Neuronal stem cell (in vitro differentiated cells): Measurements from ENCODE around the gene SLC2A4.

ENCODE experiments used
- DNase-seq: peaks from one replicate; pipeline ENCODE4 v3.0.0-alpha.2; 2013; ENCODE audit warnings: low spot score
- H2AFZ ChIP-seq: one replicate; pipeline ENCODE4 v1.6.1; 2013; ENCODE audit warnings: mild to moderate bottlenecking, low read length, inconsistent platforms
- H2AK5ac ChIP-seq: 2 replicates; pipeline ENCODE4 v1.6.1; 2013; ENCODE audit warnings: low read depth, mild to moderate bottlenecking, inconsistent platforms, low read length, moderate library complexity, mixed read lengths
- H2BK120ac ChIP-seq: 2 replicates; pipeline ENCODE4 v1.6.1; 2013; ENCODE audit warnings: low read depth, mild to moderate bottlenecking, inconsistent platforms, low read length, moderate library complexity, mixed read lengths
- H2BK12ac ChIP-seq: one replicate; pipeline ENCODE4 v1.6.1; 2013; ENCODE audit warnings: low read length, inconsistent platforms
- H2BK15ac ChIP-seq: 2 replicates; pipeline ENCODE4 v1.6.1; 2013; ENCODE audit warnings: mild to moderate bottlenecking, low read length, inconsistent platforms, mixed read lengths
- H2BK5ac ChIP-seq: one replicate; pipeline ENCODE4 v1.6.1; 2013; ENCODE audit warnings: inconsistent platforms, mild to moderate bottlenecking, low read length, moderate library complexity
- H3K14ac ChIP-seq: one replicate; pipeline ENCODE4 v1.6.1; 2013; ENCODE audit warnings: low read length, inconsistent platforms
- H3K18ac ChIP-seq: 2 replicates; pipeline ENCODE4 v1.6.1; 2013; ENCODE audit warnings: low read length, inconsistent platforms
- H3K23ac ChIP-seq: 2 replicates; pipeline ENCODE4 v1.6.1; 2013; ENCODE audit warnings: low read depth, mild to moderate bottlenecking, mixed read lengths, low read length, inconsistent platforms; ENCODE audit not compliant: poor library complexity
- H3K27ac ChIP-seq: replicated peaks from 3 replicates; pipeline ENCODE4 v1.5.1; 2013; ENCODE audit warnings: low read length, inconsistent platforms
- H3K27me3 ChIP-seq, 3 experiments: 2 replicates each; pipeline ENCODE4 v1.6.1; 2013; ENCODE audit warnings: low read length in 3 of 3, mild to moderate bottlenecking in 2 of 3, inconsistent platforms in 1 of 3, low read depth in 1 of 3, mixed read lengths in 1 of 3, moderate library complexity in 1 of 3; ENCODE audit not compliant: control insufficient read depth in 3 of 3, insufficient read depth in 3 of 3
- H3K36me3 ChIP-seq, 2 donors: replicated peaks in 1 of 2; 2 replicates each; pipeline ENCODE4 v1.6.1; 2013; ENCODE audit warnings: low read length in 2 of 2; ENCODE audit not compliant: control insufficient read depth in 2 of 2, insufficient read depth in 2 of 2
- H3K4ac ChIP-seq: 2 replicates; pipeline ENCODE4 v1.6.1; 2013; ENCODE audit warnings: inconsistent platforms, mild to moderate bottlenecking, low read length, moderate library complexity
- H3K4me1 ChIP-seq, 2 donors: 1 replicate in 1 of 2; 2 replicates in 1 of 2; pipeline ENCODE4 v1.6.1; 2013; ENCODE audit warnings: low read length in 2 of 2, low read depth in 1 of 2; ENCODE audit not compliant: control insufficient read depth in 2 of 2, insufficient read depth in 1 of 2
- H3K4me2 ChIP-seq: one replicate; pipeline ENCODE4 v1.6.1; 2013; ENCODE audit warnings: mild to moderate bottlenecking, low read length, inconsistent platforms; ENCODE audit not compliant: insufficient read depth, poor library complexity, severe bottlenecking
- H3K4me3 ChIP-seq, 2 donors: 2 replicates each; pipeline ENCODE4 v1.5.1; 2013; ENCODE audit warnings: low read length in 2 of 2, mild to moderate bottlenecking in 2 of 2, inconsistent platforms in 1 of 2, moderate library complexity in 1 of 2
- H3K79me1 ChIP-seq: one replicate; pipeline ENCODE4 v1.6.1; 2013; ENCODE audit warnings: low read depth, mild to moderate bottlenecking, inconsistent platforms, low read length, moderate library complexity
- H3K9ac ChIP-seq: one replicate; pipeline ENCODE4 v1.6.1; 2013; ENCODE audit warnings: mild to moderate bottlenecking, low read depth, low read length, inconsistent platforms; ENCODE audit not compliant: poor library complexity
- H3K9me3 ChIP-seq, 2 donors: replicated peaks in 1 of 2; 2 replicates each; pipeline versions ENCODE3 to v1.6.1; 2013; ENCODE audit warnings: low read length in 2 of 2, mild to moderate bottlenecking in 2 of 2, inconsistent platforms in 1 of 2, low read depth in 1 of 2, mixed read lengths in 1 of 2, moderate library complexity in 1 of 2; ENCODE audit not compliant: control insufficient read depth in 2 of 2, insufficient read depth in 1 of 2
- H4K8ac ChIP-seq: one replicate; pipeline ENCODE4 v1.6.1; 2013; ENCODE audit warnings: low read depth, mild to moderate bottlenecking, inconsistent platforms, low read length, moderate library complexity
- H4K91ac ChIP-seq: one replicate; pipeline ENCODE4 v1.6.1; 2013; ENCODE audit warnings: low read length, low read depth, mild to moderate bottlenecking, inconsistent platforms; ENCODE audit not compliant: poor library complexity
- WGBS, 2 donors: extraction: QIAGEN DNeasy Blood & Tissue Kit; methylation state at CpG; one replicate each; pipeline ENCODE4 v1.1.7; 2013; ENCODE audit warnings: missing lambda C conversion rate in 2 of 2, mixed read lengths in 1 of 2; ENCODE audit not compliant: insufficient read length in 2 of 2, insufficient replicate concordance in 1 of 2; ENCODE audit errors: extremely low coverage in 2 of 2; 5-methylcytosine and 5-hydroxymethylcytosine counted together

Gene SLC2A4

GRCh38 chr17:7279448-7279847 is 2.1 kb upstream of the SLC2A4 start:
- H3K9me3 ChIP-seq, result no peaks in the 10 kb centered on the region
- H2BK15ac ChIP-seq, result no peak overlapping the region
- no peak overlapping the region for H3K27ac ChIP-seq
- no peak overlapping the region for H3K18ac ChIP-seq
- H3K4me1 ChIP-seq, result peaks cover 9 to 16% of the 10 kb centered on the region in 2 donors
- H3K4me2 ChIP-seq, result no peak overlapping the region
- H4K91ac ChIP-seq, result no peak overlapping the region
- H3K9ac ChIP-seq, result no peak overlapping the region
- no peaks in the 10 kb centered on the region for H3K36me3 ChIP-seq
- no peak overlapping the region for H2BK12ac ChIP-seq
- H3K14ac ChIP-seq, result no peak overlapping the region
- no peak overlapping the region for H2AK5ac ChIP-seq
- H3K79me1 ChIP-seq, result peaks cover 3% of the 10 kb centered on the region
- no peak overlapping the region for H2BK120ac ChIP-seq
- H2BK5ac ChIP-seq, result no peak overlapping the region
- H3K23ac ChIP-seq, result no peak overlapping the region
- no CpG with 5 or more reads among the region's 8 CpGs for WGBS, 2 donors
- H4K8ac ChIP-seq, result no peak overlapping the region
- no peak for DNase-seq
- H3K4me3 ChIP-seq, result no peak overlapping the region
- H2AFZ ChIP-seq, result no peak overlapping the region
- H3K27me3 ChIP-seq, result peaks cover 0 to 18% (median 9%) of the 10 kb centered on the region in 3 experiments
- no peak overlapping the region for H3K4ac ChIP-seq

GRCh38 chr17:7280519-7281073 is 922 bp upstream of the SLC2A4 start:
- H3K23ac ChIP-seq, result peak overlapping the region; percentile 6
- peaks cover 3% of the 10 kb centered on the region for H3K79me1 ChIP-seq
- H4K8ac ChIP-seq, result no peak overlapping the region
- peaks cover 9 to 16% of the 10 kb centered on the region in 2 donors for H3K4me1 ChIP-seq
- H2AK5ac ChIP-seq, result no peak overlapping the region
- peak; percentile 91 for DNase-seq
- peak overlapping the region; percentile 83 for H3K18ac ChIP-seq
- no peak overlapping the region for H3K27ac ChIP-seq
- peak overlapping the region; percentile 52 to 68 for H3K4me3 ChIP-seq
- H4K91ac ChIP-seq, result no peak overlapping the region
- H2BK12ac ChIP-seq, result no peak overlapping the region
- no peak overlapping the region for H2BK120ac ChIP-seq
- H2BK5ac ChIP-seq, result no peak overlapping the region
- peak overlapping the region; percentile 95 for H2AFZ ChIP-seq
- H2BK15ac ChIP-seq, result no peak overlapping the region
- H3K27me3 ChIP-seq, result peaks cover 0 to 18% (median 9%) of the 10 kb centered on the region in 3 experiments
- H3K9me3 ChIP-seq, result no peaks in the 10 kb centered on the region
- peaks cover 2% of the 10 kb centered on the region in 2 donors for H3K36me3 ChIP-seq
- H3K4ac ChIP-seq, result no peak overlapping the region
- H3K4me2 ChIP-seq, result peak overlapping the region; percentile 94
- WGBS, 2 donors, result no CpG with 5 or more reads among the region's 29 CpGs
- H3K14ac ChIP-seq, result no peak overlapping the region
- H3K9ac ChIP-seq, result no peak overlapping the region

- no CpG with 5 or more reads among the region's 43 CpGs for WGBS, 2 donors
- Histone ChIP-seq H3K27me3 (peaks cover 0 to 18% (median 9%) of the 10 kb centered on the region in 3 experiments), H3K9me3 (no peaks in the 10 kb centered on the region), H3K79me1 (peaks cover 3% of the 10 kb centered on the region), H2BK15ac (peak overlapping the region; percentile 95), H2AK5ac (peak overlapping the region; percentile 35), H3K36me3 (peaks cover 2 to 7% of the 10 kb centered on the region in 2 donors), H3K4ac (no peak overlapping the region), H3K9ac (peak overlapping the region; percentile 87), H3K23ac (no peak overlapping the region), H3K4me1 (peaks cover 9 to 16% of the 10 kb centered on the region in 2 donors), H2AFZ (peak overlapping the region; percentile 95), H4K91ac (no peak overlapping the region), H2BK12ac (peak overlapping the region; percentile 65), H3K4me3 (peak overlapping the region; percentile 68 to 85), H2BK120ac (no peak overlapping the region), H2BK5ac (peak overlapping the region; percentile 62), H3K18ac (peak overlapping the region; percentile 93), H4K8ac (no peak overlapping the region), H3K27ac (no peak overlapping the region), H3K14ac (peak overlapping the region; percentile 56), H3K4me2 (peak overlapping the region; percentile 89)
- no peak for DNase-seq
These were observed 634 bp downstream of the SLC2A4 start for GRCh38 chr17:7281953-7282751.

- H3K36me3 ChIP-seq, result peaks cover 2 to 7% of the 10 kb centered on the region in 2 donors
- no peak for DNase-seq
- H2AFZ ChIP-seq, result no peak overlapping the region
- peak overlapping the region in 1 of 2 donors; percentile 68 for H3K4me3 ChIP-seq
- peak overlapping the region; percentile 34 for H2BK12ac ChIP-seq
- H4K91ac ChIP-seq, result no peak overlapping the region
- no peak overlapping the region for H3K18ac ChIP-seq
- H3K14ac ChIP-seq, result no peak overlapping the region
- H3K27ac ChIP-seq, result no peak overlapping the region
- peak overlapping the region; percentile 89 for H3K4me2 ChIP-seq
- H3K4ac ChIP-seq, result peak overlapping the region; percentile 78
- peaks cover 9 to 16% of the 10 kb centered on the region in 2 donors for H3K4me1 ChIP-seq
- H2BK120ac ChIP-seq, result no peak overlapping the region
- no peak overlapping the region for H3K23ac ChIP-seq
- peaks cover 0 to 18% (median 5%) of the 10 kb centered on the region in 3 experiments for H3K27me3 ChIP-seq
- no peaks in the 10 kb centered on the region for H3K9me3 ChIP-seq
- peak overlapping the region; percentile 1 for H2AK5ac ChIP-seq
- H2BK15ac ChIP-seq, result no peak overlapping the region
- no CpG with 5 or more reads among the region's 6 CpGs for WGBS, 2 donors
- no peak overlapping the region for H2BK5ac ChIP-seq
- peaks cover 3% of the 10 kb centered on the region for H3K79me1 ChIP-seq
- H3K9ac ChIP-seq, result peak overlapping the region; percentile 10
- no peak overlapping the region for H4K8ac ChIP-seq
These were observed 1.3 kb downstream of the SLC2A4 start for GRCh38 chr17:7282752-7283321.
